Lower leg skin (tissue), 3 donors: ENCODE results near the gene TXNRD2.

Experiments used
- CTCF ChIP-seq, 3 donors: fragments of 450-650 bp; IDR thresholded peaks; one replicate each; pipeline ENCODE4 v1.5.1; 2016; ENCODE audit warnings: antibody characterized with exemption in 3 of 3, mild to moderate bottlenecking in 3 of 3, moderate library complexity in 2 of 3
- POLR2A ChIP-seq, 2 donors: fragments of 450-650 bp; IDR thresholded peaks; one replicate each; pipeline ENCODE4 v1.6.1; 2016 to 2017; ENCODE audit warnings: antibody characterized with exemption in 2 of 2, mild to moderate bottlenecking in 1 of 2, moderate library complexity in 1 of 2

- TF ChIP-seq CTCF (IDR thresholded peaks at IDR 0.05) (no peak), POLR2A (IDR thresholded peaks at IDR 0.05) (no peak)
These were observed 55.6 kb downstream of the TXNRD2 start for GRCh38 chr22:19885841-19886592.
